SK-N-SH (cell line): ENCODE data around the gene PHC2. TPM values are rescaled to one million over a fixed set of nuclear protein-coding genes. Genes with fewer than 3 reads are reported as not detected.
A peak's percentile ranks its signal among the peaks of the same experiment; 100 is the strongest.

Source experiments
- CTCF ChIA-PET: fragments of 300-600, 350-600 bp; formaldehyde crosslinking; extraction: SDS; loops from one replicate; lab custom pipeline; 2021; lab: Yijun Ruan, JAX
- POLR2A ChIA-PET: fragments of 350-600 bp; sonication (Branson Sonifier 250); formaldehyde crosslinking; extraction: SDS; loops from one replicate; lab custom pipeline; 2020; ENCODE audit warnings: antibody characterized with exemption, inconsistent platforms; lab: Yijun Ruan, JAX
- DNase-seq: peaks from one replicate; pipeline ENCODE4 v3.0.0; 2012
- H2AFZ ChIP-seq: fragments of 200-600 bp; sonication (generic); 2 replicates; pipeline ENCODE4 v1.8.1; 2016; ENCODE audit warnings: antibody characterized with exemption, mild to moderate bottlenecking, low read depth
- H3F3A ChIP-seq: fragments of 200-600 bp; sonication (generic); replicated peaks from 2 replicates; pipeline ENCODE3; 2016; ENCODE audit warnings: antibody characterized with exemption, mild to moderate bottlenecking; ENCODE audit not compliant: insufficient read depth
- H3K27ac ChIP-seq, 2 experiments: fragments of 200-500 bp in 1 of 2; fragments of 200-600 bp in 1 of 2; sonication (Bioruptor generic) in 1 of 2; sonication (generic), shearing (Covaris generic) in 1 of 2; 2 replicates each; pipeline versions ENCODE4 v1.5.1 to v1.6.1; 2014 to 2016; ENCODE audit warnings: low read depth in 2 of 2, inconsistent platforms in 1 of 2, low read length in 1 of 2, mild to moderate bottlenecking in 1 of 2, mixed read lengths in 1 of 2
- H3K27me3 ChIP-seq: fragments of 200-600 bp; sonication (generic), shearing (Covaris generic); 2 replicates; pipeline ENCODE4 v1.6.1; 2016; ENCODE audit warnings: mixed run types; ENCODE audit not compliant: insufficient read depth
- H3K36me3 ChIP-seq, 2 experiments: fragments of 200-500 bp in 1 of 2; fragments of 200-600 bp in 1 of 2; sonication (Bioruptor generic) in 1 of 2; sonication (generic) in 1 of 2; replicated peaks in 1 of 2; 2 replicates each; pipeline versions ENCODE3 to v1.5.1; 2014 to 2016; ENCODE audit warnings: low read length in 1 of 2, mild to moderate bottlenecking in 1 of 2; ENCODE audit not compliant: insufficient read depth in 2 of 2, control insufficient read depth in 1 of 2
- H3K4me1 ChIP-seq, 2 experiments: fragments of 200-500 bp in 1 of 2; fragments of 200-600 bp in 1 of 2; sonication (Bioruptor generic) in 1 of 2; sonication (generic), shearing (Covaris generic) in 1 of 2; 2 replicates each; pipeline versions ENCODE4 v1.5.1 to v1.6.1; 2014 to 2016; ENCODE audit warnings: low read depth in 1 of 2, low read length in 1 of 2, mixed run types in 1 of 2; ENCODE audit not compliant: insufficient read depth in 2 of 2, control insufficient read depth in 1 of 2
- H3K4me2 ChIP-seq: fragments of 200-600 bp; sonication (generic), shearing (Covaris generic); 2 replicates; pipeline ENCODE4 v1.6.1; 2017; ENCODE audit warnings: mixed run types
- H3K4me3 ChIP-seq, 2 experiments: fragments of 200-500 bp in 1 of 2; fragments of 200-600 bp in 1 of 2; sonication (Bioruptor generic) in 1 of 2; sonication (generic), shearing (Covaris generic) in 1 of 2; 2 replicates each; pipeline versions ENCODE4 v1.5.1 to v1.8.1; 2014 to 2016; ENCODE audit warnings: low read depth in 2 of 2, inconsistent platforms in 1 of 2, low read length in 1 of 2, mild to moderate bottlenecking in 1 of 2, mixed read lengths in 1 of 2, moderate library complexity in 1 of 2
- H3K79me2 ChIP-seq: fragments of 200-600 bp; sonication (generic); 2 replicates; pipeline ENCODE4 v1.8.1; 2017; ENCODE audit warnings: mild to moderate bottlenecking; ENCODE audit not compliant: insufficient read depth
- H3K9ac ChIP-seq: fragments of 200-600 bp; sonication (generic); 2 replicates; pipeline ENCODE4 v1.6.1; 2017; ENCODE audit warnings: mixed run types
- H3K9me2 ChIP-seq: fragments of 200-600 bp; sonication (generic); 2 replicates; pipeline ENCODE4 v1.6.1; 2017; ENCODE audit warnings: mixed run types
- H3K9me3 ChIP-seq: fragments of 200-600 bp; sonication (generic); 2 replicates; pipeline ENCODE4 v1.6.1; 2017; ENCODE audit warnings: mixed run types, mild to moderate bottlenecking, moderate library complexity
- H4K20me1 ChIP-seq: fragments of 200-600 bp; sonication (generic); 2 replicates; pipeline ENCODE4 v1.6.1; 2017; ENCODE audit warnings: mild to moderate bottlenecking, mixed run types; ENCODE audit not compliant: insufficient read depth
- FOXM1 ChIP-seq: IDR thresholded peaks from 2 replicates; pipeline ENCODE4 v1.4.0; 2012; ENCODE audit warnings: low read depth, mild to moderate bottlenecking
- GABPA ChIP-seq: IDR thresholded peaks from 2 replicates; pipeline ENCODE4 v1.4.0; 2012; ENCODE audit warnings: low read depth, mild to moderate bottlenecking
- JUND ChIP-seq: IDR thresholded peaks from 2 replicates; pipeline ENCODE4 v1.4.0; 2012
- NFIC ChIP-seq: IDR thresholded peaks from 2 replicates; pipeline ENCODE4 v1.4.0; 2012; ENCODE audit warnings: borderline replicate concordance
- NRF1 ChIP-seq: IDR thresholded peaks from 2 replicates; pipeline ENCODE4 v1.6.1; 2012; ENCODE audit warnings: low read depth, mild to moderate bottlenecking, low read length
- REST ChIP-seq: IDR thresholded peaks from 2 replicates; pipeline ENCODE4 v1.6.1; 2012; ENCODE audit warnings: mild to moderate bottlenecking, low read depth, low read length, moderate library complexity
- RXRA ChIP-seq: IDR thresholded peaks from 2 replicates; pipeline ENCODE4 v1.4.0; 2012; ENCODE audit warnings: low read depth, mild to moderate bottlenecking, borderline replicate concordance
- SIN3A ChIP-seq: IDR thresholded peaks from 2 replicates; pipeline ENCODE4 v1.6.1; 2012; ENCODE audit warnings: low read depth, mild to moderate bottlenecking, low read length, moderate library complexity, borderline replicate concordance
- TAF1 ChIP-seq: IDR thresholded peaks from 2 replicates; pipeline ENCODE4 v1.6.1; 2012; ENCODE audit warnings: low read depth, mild to moderate bottlenecking, low read length, moderate library complexity, borderline replicate concordance
- TCF12 ChIP-seq: IDR thresholded peaks from 2 replicates; pipeline ENCODE4 v1.4.0; 2012
- USF1 ChIP-seq: IDR thresholded peaks from 2 replicates; pipeline ENCODE4 v1.4.0; 2012; ENCODE audit warnings: low read depth, borderline replicate concordance
- YY1 ChIP-seq: IDR thresholded peaks from 2 replicates; pipeline ENCODE4 v1.4.0; 2012; ENCODE audit warnings: low read depth, mild to moderate bottlenecking
- WGBS: methylation state at CpG from one replicate; pipeline ENCODE4 v1.1.6; 2017; ENCODE audit warnings: low lambda C conversion rate; 5-methylcytosine and 5-hydroxymethylcytosine counted together
- polyA plus RNA-seq, 3 experiments: library from polyadenylated mRNA; depleted of rRNA; stranded (reverse); fragments of >200 nt; gene quantifications; 2 replicates each; pipeline ENCODE4 v1.2.3, GENCODE V29; 2012
- TF ChIP-seq, protein P1 (sequence below): IDR thresholded peaks from 2 replicates; pipeline ENCODE4 v1.4.0; 2012; ENCODE audit warnings: low read depth
- TF ChIP-seq, protein P2 (sequence below): fragments of 200-600 bp; sonication (generic); IDR thresholded peaks from 2 replicates; pipeline ENCODE4 v1.6.1; 2017; ENCODE audit warnings: antibody characterized with exemption, mild to moderate bottlenecking, moderate library complexity

The PHC2 gene
- polyA plus RNA-seq, 1 of the 3 experiments (the other 2 are of a cell fraction) = 98.7 TPM

DNA sequence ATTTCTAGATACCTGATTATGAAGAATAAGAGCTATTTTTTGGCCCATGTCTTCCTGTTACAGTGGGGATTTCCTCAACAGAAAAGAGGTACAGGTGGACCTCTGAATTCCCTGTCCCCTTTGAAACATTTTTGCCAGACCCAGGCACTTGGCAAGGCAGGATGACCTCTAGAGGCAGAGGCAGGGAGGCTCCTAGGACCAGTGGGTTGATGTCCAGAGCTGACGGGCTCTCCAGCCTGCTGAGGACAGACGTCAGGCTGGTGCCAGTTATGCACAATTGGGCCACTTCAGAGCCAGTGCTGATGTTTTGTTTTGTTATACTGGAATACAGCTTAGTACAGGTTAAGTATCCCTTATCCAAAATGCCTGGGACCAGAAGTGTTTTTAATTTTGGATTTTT lies 91.5 kb downstream of the PHC2 start:
- POLR2A ChIA-PET = interaction anchor here (1.5 kb wide), 1 partner anchor 10 kb away, joined by 7 read pairs; no protein-coding TSS in a partner anchor
- WGBS = 100% methylated on average over 1 of the region's 2 CpGs
- TF ChIP-seq GABPA (no peak), FOXM1 (no peak), TCF12 (no peak), NRF1 (no peak), TAF1 (no peak), JUND (no peak), REST (no peak), NFIC (no peak), YY1 (no peak), SIN3A (no peak), RXRA (no peak), USF1 (no peak)
- TF ChIP-seq, protein P1, sequence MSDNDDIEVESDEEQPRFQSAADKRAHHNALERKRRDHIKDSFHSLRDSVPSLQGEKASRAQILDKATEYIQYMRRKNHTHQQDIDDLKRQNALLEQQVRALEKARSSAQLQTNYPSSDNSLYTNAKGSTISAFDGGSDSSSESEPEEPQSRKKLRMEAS = no peak
- TF ChIP-seq, protein P2, sequence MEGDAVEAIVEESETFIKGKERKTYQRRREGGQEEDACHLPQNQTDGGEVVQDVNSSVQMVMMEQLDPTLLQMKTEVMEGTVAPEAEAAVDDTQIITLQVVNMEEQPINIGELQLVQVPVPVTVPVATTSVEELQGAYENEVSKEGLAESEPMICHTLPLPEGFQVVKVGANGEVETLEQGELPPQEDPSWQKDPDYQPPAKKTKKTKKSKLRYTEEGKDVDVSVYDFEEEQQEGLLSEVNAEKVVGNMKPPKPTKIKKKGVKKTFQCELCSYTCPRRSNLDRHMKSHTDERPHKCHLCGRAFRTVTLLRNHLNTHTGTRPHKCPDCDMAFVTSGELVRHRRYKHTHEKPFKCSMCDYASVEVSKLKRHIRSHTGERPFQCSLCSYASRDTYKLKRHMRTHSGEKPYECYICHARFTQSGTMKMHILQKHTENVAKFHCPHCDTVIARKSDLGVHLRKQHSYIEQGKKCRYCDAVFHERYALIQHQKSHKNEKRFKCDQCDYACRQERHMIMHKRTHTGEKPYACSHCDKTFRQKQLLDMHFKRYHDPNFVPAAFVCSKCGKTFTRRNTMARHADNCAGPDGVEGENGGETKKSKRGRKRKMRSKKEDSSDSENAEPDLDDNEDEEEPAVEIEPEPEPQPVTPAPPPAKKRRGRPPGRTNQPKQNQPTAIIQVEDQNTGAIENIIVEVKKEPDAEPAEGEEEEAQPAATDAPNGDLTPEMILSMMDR = no peak
- Histone ChIP-seq H3K4me2 (peak overlapping the region; percentile 61), H3K4me3 (peak overlapping the region in 1 of 2 experiments; percentile 17; a peak in 1 of 4 replicates), H3K79me2 (peaks cover 100% of the 10 kb centered on the region), H3K27ac (peak overlapping the region; percentile 44 to 60; a peak in 3 of 4 replicates), H3K9ac (no peak overlapping the region), H3K27me3 (no peaks in the 10 kb centered on the region), H3F3A (peaks cover 34% of the 10 kb centered on the region), H4K20me1 (peaks cover 98% of the 10 kb centered on the region), H3K4me1 (peaks cover 54 to 85% of the 10 kb centered on the region in 2 experiments), H3K9me2 (no peaks in the 10 kb centered on the region), H3K36me3 (peaks cover 48 to 54% of the 10 kb centered on the region in 2 experiments), H2AFZ (no peak overlapping the region), H3K9me3 (no peaks in the 10 kb centered on the region)
- DNase-seq = no peak
- CTCF ChIA-PET = interaction anchor here (0.6 to 5.6 kb wide), 6 partner anchors 13 to 405 kb away, joined by 3 to 24 read pairs (median 4); no protein-coding TSS in a partner anchor
